GM19023 (cell line): ENCODE measurements around the gene MYO1B.

ENCODE experiments used
- ATAC-seq: cut with Tn5 transposase; IDR thresholded peaks from one replicate; pipeline ENCODE4 v1.9.1; 2021; ENCODE audit warnings: mild to moderate bottlenecking, moderate library complexity; ENCODE audit not compliant: unreplicated experiment

Gene MYO1B

DNA sequence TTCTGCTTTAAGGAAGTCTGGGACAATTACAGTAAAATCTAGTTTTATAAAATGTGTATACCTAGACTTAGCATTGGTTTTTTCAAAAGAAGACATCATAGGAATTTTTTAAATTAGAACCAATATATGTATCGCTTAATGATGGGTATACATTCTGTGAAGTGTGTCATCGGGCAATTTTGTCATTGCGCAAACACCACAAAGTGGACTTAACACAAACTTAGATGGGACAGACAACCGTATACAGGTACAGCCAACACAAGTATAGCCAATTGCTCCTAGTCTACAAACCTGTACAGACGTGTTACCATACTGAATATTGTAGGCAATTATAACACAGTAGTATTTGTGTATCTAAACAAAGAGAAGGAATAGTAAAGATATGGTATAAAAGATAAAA lies 12.7 kb downstream of the MYO1B start:
- no peak for ATAC-seq

- ATAC-seq = no peak
Measured at GRCh38 chr2:191258996-191259395, 13.8 kb downstream of the MYO1B start.

GRCh38 chr2:191262436-191262835 lies 17.2 kb downstream of the MYO1B start:
- ATAC-seq = no peak

GRCh38 chr2:191263050-191263449 lies 17.8 kb downstream of the MYO1B start:
- no peak for ATAC-seq

GRCh38 chr2:191264647-191265081 lies 19.5 kb downstream of the MYO1B start:
- ATAC-seq = no peak

GRCh38 chr2:191265311-191266170 lies 20.3 kb downstream of the MYO1B start:
- ATAC-seq = no peak

DNA sequence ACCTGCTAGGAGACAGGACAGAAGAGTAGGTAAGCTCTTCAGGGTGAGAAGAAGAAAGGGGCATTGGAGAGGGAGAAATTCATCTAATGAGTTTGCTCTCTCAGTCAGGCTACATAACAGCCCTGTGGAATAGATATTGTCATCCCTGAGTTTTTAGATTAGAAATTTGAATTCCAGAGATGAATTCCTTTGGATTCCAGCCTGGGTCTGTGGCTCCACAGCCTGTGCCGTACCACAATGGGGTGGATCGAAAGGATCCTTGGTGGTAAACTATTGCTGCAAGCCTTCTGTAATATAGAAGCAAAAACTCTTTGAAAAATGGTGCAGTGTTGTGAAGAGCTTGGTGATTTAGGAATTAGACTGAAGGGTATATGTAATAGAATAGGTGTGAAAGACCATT lies 21.0 kb downstream of the MYO1B start:
- ATAC-seq = no peak

- ATAC-seq = no peak
Measured at GRCh38 chr2:191268596-191268995, 23.4 kb downstream of the MYO1B start.

DNA sequence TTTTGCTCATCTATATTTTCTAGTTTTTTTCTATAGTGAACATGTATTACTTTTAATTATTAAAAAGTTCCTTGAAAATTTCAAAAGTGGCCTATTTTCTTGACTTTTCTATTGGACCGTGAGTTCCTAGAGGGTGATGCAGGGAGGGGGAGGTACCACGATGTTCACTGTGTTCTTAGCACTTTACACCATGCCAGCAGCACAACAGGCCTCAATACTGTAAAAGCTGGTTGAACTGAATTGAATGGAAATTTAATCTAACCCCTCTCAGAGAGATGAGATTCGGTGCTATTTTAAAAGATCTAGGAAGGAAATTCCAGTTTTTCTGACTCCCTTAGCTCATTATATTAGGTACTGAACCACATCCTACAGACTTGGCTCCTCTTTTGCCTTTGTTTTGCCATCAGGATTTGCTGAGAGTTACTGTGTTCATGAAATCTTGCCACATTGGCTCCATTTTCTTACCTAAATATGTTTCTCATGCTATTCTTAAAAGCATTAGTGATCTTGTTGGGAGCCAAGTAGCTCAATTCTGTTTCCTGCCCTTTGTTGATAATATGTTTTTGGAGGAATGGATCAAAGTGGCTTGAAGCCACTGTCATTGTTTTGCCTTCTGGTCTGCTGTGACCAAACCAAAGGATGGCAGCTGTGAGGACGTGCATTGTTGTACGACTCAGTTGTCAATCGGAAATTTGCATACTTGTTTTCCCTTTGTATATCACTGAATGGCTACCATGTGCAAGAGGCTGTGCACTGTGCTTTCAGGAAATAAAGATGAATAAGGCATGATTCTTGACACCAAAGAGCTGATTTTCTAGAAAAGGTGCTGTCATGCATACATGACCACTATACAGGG lies 25.3 kb downstream of the MYO1B start:
- ATAC-seq = no peak

- no peak for ATAC-seq
Measured at GRCh38 chr2:191272064-191272463, 26.9 kb downstream of the MYO1B start.

GRCh38 chr2:191274413-191274815 lies 29.2 kb downstream of the MYO1B start:
- ATAC-seq = no peak

GRCh38 chr2:191276792-191277465 lies 31.7 kb downstream of the MYO1B start:
- ATAC-seq = no peak

DNA sequence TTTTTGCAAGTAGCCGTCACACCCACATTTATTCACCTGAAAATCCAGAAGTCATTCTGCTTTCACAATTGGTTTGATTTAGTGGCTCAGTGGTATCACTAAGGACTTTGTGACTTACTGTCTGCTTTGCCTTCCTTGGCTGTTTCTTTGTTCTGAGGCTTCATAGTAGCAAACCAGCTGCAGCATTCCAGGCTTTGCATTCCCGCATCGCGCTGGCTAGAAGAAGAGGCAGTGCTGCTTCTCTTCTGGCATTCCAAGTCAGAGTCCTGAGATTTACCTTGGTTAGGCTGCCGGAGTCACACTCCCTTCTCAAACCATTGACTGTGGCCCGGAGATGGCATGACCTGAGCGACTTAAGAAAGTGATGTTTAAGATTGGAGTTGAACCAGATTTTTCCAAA lies 35.1 kb downstream of the MYO1B start:
- ATAC-seq = no peak

DNA sequence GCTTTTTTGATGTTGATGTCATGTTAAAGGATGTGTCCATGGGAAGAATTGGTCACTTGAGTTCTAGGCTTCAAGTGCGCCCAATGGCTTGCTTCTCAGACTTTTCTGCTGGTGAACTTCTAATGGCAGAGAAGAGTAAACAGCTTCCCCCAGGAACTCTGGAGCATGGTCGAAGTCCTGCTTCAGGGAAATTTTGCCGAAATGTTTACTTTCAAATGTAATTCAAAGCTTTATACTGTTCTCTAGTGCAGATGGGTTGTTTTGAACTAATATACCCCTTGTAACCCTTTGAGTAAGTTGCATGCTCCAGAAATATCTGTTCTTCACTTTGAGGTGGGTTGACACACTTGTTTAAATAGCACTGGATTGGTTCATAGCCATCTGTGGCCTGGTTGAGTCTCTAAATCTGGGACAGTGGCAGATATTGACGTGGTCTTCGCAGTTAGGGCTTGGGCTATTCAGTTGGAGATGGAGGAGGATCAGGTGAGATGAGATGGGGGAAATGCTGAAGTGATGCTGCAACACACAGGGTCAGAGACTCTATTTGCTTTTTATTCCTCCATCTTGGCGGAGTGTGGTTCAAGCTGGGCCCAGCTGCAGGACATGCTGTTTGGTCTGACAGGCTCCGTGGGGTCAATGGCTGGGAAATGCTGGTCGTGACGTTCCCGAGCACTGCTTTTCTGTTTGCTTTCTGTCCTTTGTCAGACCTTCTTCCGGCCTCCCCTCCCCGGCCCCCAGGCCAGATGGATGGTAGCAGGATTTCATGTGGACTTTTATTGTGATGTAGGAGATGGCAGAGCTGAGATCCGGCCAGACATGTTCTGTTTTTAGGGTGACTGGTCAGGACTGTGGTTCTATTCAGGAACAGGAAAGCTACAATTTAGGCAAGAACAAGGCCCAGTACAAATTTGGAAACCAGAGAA lies 35.9 kb downstream of the MYO1B start:
- ATAC-seq = no peak

GRCh38 chr2:191285252-191285651 lies 40.0 kb downstream of the MYO1B start:
- ATAC-seq = no peak

DNA sequence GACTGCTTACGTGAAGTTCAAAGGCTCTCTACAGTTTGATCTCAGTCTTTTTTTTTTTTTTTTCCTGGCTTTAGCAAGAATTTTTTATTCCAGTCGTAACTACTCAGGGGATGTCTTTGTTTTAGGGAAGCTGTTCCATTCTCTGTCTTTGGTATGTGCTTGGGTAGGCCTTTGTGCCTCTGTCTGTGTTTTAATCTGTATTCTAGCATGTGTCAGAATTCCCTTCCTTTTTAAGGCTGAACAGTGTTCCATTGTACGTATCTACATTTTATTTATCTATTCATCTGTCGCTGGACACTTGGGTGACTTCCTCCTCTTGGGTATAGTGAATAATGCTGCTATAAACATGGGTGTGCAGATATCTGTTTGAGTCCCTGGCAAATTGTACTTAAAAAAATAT lies 42.6 kb downstream of the MYO1B start:
- no peak for ATAC-seq

DNA sequence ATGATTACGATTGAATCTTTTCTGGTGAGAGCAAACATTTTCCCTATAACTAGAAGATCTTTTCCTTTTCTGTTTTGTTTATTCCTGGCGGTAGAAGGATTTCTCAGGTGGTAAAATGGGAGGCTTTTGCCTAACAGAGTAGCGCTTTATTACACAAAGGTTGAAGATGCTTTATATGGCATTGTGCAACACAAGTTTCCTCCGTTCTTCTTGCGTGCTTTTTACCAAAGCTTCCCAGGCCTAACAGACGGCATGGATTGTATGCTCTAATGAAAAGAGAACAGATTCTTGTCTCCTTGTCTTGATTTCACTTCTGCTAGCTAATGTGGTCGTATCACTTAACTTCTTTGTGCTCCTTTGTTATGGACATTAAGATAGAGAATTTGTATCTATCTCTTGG lies 43.8 kb downstream of the MYO1B start:
- no peak for ATAC-seq

DNA sequence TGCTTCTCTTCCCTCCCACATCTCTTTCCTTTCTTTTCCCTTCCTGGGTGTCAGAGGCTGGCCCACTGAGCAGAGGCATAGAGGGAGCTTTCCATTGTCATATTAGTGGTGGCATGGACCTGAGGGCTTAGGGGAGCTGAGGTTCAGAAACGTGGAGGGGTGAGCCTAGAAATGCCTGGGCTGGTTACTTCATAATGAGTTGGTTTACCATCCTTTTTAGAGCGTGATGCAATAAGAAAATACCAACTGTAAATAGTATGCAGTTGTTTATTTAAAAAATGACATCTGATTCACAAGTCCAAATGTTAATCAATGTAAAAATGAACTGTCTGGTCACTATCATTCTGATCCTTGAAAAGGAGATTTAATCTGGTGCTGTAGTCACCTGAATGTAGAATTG lies 46.3 kb downstream of the MYO1B start:
- ATAC-seq = no peak

GRCh38 chr2:191292869-191293268 lies 47.7 kb downstream of the MYO1B start:
- no peak for ATAC-seq

GRCh38 chr2:191295088-191295487 lies 49.9 kb downstream of the MYO1B start:
- ATAC-seq = no peak
